H1 (cell line): ENCODE results near the gene KIAA1755. TPM values are rescaled to one million over a fixed set of nuclear protein-coding genes. Genes with fewer than 3 reads are reported as not detected.

Experiments
- ASH2L ChIP-seq: fragments of 200-600, 300-600 bp; sonication (generic); IDR thresholded peaks from one replicate; pipeline ENCODE4 v1.7.1; 2017; ENCODE audit warnings: low read length
- CTCF ChIP-seq, 3 experiments: IDR thresholded peaks; 1 replicate in 2 of 3; 2 replicates in 1 of 3; pipeline versions ENCODE4 v1.5.1 to v1.6.1; 2011; ENCODE audit warnings: low read length in 3 of 3, mild to moderate bottlenecking in 3 of 3, inconsistent platforms in 2 of 3, low read depth in 1 of 3, moderate library complexity in 1 of 3; ENCODE audit not compliant: insufficient read depth in 1 of 3; ENCODE audit errors: control extremely low read depth in 1 of 3
- HDAC2 ChIP-seq, 2 experiments: fragments of 300-600 bp in 1 of 2; sonication (generic) in 1 of 2; IDR thresholded peaks; 2 replicates each; pipeline ENCODE4 v1.6.1; 2011 to 2012; ENCODE audit warnings: low read depth in 2 of 2, low read length in 2 of 2, mild to moderate bottlenecking in 2 of 2, moderate library complexity in 2 of 2, borderline replicate concordance in 1 of 2, inconsistent platforms in 1 of 2
- JUN ChIP-seq: IDR thresholded peaks from 2 replicates; pipeline ENCODE4 v1.6.1; 2011; ENCODE audit warnings: low read depth, mild to moderate bottlenecking, improper control_type of control experiment, low read length
- JUND ChIP-seq: IDR thresholded peaks from 2 replicates; pipeline ENCODE4 v1.6.1; 2011; ENCODE audit warnings: mild to moderate bottlenecking, improper control_type of control experiment, low read length
- KDM1A ChIP-seq: fragments of 200-600, 300-600 bp; sonication (generic); IDR thresholded peaks from 2 replicates; pipeline ENCODE4 v1.7.1; 2016; ENCODE audit warnings: mild to moderate bottlenecking, low read length, borderline replicate concordance
- NANOG ChIP-seq: IDR thresholded peaks from 2 replicates; pipeline ENCODE4 v1.6.1; 2011; ENCODE audit warnings: low read length, low read depth, mild to moderate bottlenecking, inconsistent platforms; ENCODE audit not compliant: insufficient read depth, poor library complexity, severe bottlenecking
- RAD21 ChIP-seq, 2 experiments: IDR thresholded peaks in 1 of 2; conservative IDR thresholded peaks in 1 of 2; 2 replicates each; pipeline ENCODE4 v1.6.1; 2011; ENCODE audit warnings: low read depth in 2 of 2, low read length in 2 of 2, improper control_type of control experiment in 1 of 2, inconsistent platforms in 1 of 2, mild to moderate bottlenecking in 1 of 2, moderate library complexity in 1 of 2
- TBP ChIP-seq: IDR thresholded peaks from 2 replicates; pipeline ENCODE4 v1.6.1; 2011; ENCODE audit warnings: low read depth, low read length, improper control_type of control experiment
- polyA plus RNA-seq, 7 experiments: library from polyadenylated mRNA; depleted of rRNA in 3 of 7; stranded (reverse) in 5 of 7; unstranded in 2 of 7; fragments of >200 nt in 5 of 7; fragments of 200-250 nt in 2 of 7; gene quantifications; 1 replicate in 5 of 7; 2 replicates in 1 of 7; 4 replicates in 1 of 7; pipeline versions ENCODE4 v1.2.1 to v1.2.3, GENCODE V29; 2011 to 2013; ENCODE audit warnings: missing spikeins in 2 of 7, mixed read lengths in 2 of 7
- total RNA-seq: library from RNA; stranded (reverse); fragmentation: NEBNext Ultra II Directional; extraction: Animal tissue kit (Norgen Biotek cat#: 25700); gene quantifications from 2 replicates; pipeline ENCODE4 v1.2.1, GENCODE V29; 2021

Gene KIAA1755
- total and polyA plus RNA-seq, 2 of the 8 experiments (the other 6 are each of a cell fraction or from before 2014, with no cell fraction given), result 0.23 TPM; not detected in 1

- TF ChIP-seq HDAC2 (IDR thresholded peaks at IDR 0.05; ENCODE audit: borderline replicate concordance in 1 of 2, low read depth in 2 of 2, low read length in 2 of 2) (peak in 1 of 2 experiments; percentile 91; a peak in 1 of 4 replicates), KDM1A (peak; percentile 95), JUN (0 out of 2 replicates have a peak, but pooled peaks have one; percentile 10), JUND (peak; percentile 15; the same call in 1 of the 2 replicates), NANOG (peak; percentile 36), TBP (peak; percentile 70; the same call in 1 of the 2 replicates), ASH2L (peak; percentile 31), RAD21 (IDR thresholded peaks at IDR 0.05 in 1 of 2, conservative IDR thresholded peaks at IDR 0.05 in 1 of 2; ENCODE audit: low read depth in 2 of 2, low read length in 2 of 2) (peak; percentile 56 to 70), CTCF (IDR thresholded peaks at IDR 0.05; ENCODE audit: control extremely low read depth in 1 of 3, insufficient read depth in 1 of 3, low read depth in 1 of 3, low read length in 3 of 3) (peak; percentile 75 to 94 (median 85))
Measured at GRCh38 chr20:38290829-38291814, 30.6 kb upstream of the KIAA1755 start (continued).
